ENCODE results near the gene MACROD1.

MACROD1 gene

DNA sequence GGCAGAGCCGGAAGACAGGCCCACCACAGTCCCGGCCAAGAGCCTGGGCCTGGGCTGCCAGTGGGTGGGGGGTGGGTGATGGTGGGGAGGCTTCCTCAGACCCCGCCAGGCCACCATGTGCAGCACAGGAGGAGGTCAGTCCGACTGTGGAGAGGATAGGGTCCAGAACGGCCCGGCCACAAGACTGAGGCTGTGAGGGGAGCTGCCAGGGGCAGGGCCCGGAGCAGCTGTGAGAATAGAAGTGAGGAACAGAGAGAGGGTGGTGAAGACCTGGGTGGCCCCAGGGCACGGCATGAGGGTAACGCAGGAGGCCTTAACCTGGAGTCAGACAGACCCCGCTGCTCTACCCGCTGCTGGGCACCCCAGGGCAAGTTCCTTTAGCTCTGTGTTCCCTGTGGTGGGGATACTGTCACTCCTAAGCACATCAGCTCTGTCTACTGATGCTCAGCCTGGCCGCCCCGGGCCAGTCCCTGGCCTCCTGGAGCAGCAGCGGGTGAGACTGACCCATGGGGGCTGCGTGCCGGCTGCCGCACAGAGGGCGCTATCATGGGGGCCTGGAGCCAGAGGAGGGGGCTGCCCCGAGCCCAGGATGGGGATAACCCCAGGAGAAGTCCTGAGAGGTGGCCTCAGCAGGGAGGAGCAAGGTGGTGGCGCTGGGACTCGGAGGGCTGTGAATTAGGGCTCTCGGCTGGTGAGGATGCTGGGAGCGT, 42.3 kb upstream of the MACROD1 start:
- H3K4me3 ChIP-seq (ENCODE audit: low read depth, low read length): no peak overlapping the region
- in situ Hi-C loops (cut with HindIII; ENCODE audit: low sequenced_read_pairs): loop anchor here (10.0 to 25.0 kb wide), 2 partner anchors 67 to 429 kb away; no protein-coding TSS in a partner anchor
- TF ChIP-seq, protein P1, sequence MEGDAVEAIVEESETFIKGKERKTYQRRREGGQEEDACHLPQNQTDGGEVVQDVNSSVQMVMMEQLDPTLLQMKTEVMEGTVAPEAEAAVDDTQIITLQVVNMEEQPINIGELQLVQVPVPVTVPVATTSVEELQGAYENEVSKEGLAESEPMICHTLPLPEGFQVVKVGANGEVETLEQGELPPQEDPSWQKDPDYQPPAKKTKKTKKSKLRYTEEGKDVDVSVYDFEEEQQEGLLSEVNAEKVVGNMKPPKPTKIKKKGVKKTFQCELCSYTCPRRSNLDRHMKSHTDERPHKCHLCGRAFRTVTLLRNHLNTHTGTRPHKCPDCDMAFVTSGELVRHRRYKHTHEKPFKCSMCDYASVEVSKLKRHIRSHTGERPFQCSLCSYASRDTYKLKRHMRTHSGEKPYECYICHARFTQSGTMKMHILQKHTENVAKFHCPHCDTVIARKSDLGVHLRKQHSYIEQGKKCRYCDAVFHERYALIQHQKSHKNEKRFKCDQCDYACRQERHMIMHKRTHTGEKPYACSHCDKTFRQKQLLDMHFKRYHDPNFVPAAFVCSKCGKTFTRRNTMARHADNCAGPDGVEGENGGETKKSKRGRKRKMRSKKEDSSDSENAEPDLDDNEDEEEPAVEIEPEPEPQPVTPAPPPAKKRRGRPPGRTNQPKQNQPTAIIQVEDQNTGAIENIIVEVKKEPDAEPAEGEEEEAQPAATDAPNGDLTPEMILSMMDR (IDR thresholded peaks at IDR 0.05; ENCODE audit: low read depth, low read length, missing control alignments): no peak
- no peak for DNase-seq (ENCODE audit: low read depth)

DNA sequence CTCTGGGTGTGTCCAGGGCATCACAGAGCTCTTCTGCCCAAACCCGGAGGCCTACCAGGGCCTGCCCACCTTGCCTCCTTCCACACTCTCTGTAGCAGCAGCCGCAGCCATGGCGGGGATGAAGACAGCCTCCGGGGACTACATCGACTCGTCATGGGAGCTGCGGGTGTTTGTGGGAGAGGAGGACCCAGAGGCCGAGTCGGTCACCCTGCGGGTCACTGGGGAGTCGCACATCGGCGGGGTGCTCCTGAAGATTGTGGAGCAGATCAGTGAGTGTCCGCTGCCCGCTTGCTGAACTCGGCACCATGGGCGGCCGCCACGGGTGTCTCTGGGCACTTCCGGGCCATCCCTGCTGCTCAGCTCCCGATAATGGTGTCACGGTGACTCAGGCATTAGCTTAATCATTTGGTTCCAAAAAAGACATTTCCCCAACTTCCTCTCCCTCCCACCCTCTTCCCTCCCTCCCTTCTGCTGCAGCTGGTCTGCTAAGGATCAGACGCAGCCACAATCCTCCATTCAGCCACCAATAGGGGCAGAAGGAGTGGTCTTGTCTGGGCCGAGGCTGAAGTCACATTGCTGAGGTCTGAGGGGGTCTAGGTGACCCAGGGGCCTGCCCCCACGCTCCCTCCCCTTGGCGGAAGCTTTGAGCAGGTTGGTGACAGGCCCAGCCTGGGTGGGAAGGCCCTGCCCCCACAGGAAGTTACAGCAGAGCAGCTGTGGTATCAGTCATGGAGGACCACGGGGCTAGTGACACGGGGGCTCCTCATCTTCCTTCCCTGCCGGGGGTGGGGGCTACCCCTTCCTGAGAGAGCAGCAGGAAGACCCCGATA, 41.6 kb upstream of the MACROD1 start:
- no peak overlapping the region for H3K4me3 ChIP-seq (ENCODE audit: low read depth, low read length)
- in situ Hi-C loops (cut with HindIII; ENCODE audit: low sequenced_read_pairs): loop anchor here (10.0 to 25.0 kb wide), 2 partner anchors 67 to 430 kb away; no protein-coding TSS in a partner anchor
- DNase-seq (ENCODE audit: low read depth): no peak
- TF ChIP-seq, protein P1 (IDR thresholded peaks at IDR 0.05; ENCODE audit: low read depth, low read length, missing control alignments): no peak

DNA sequence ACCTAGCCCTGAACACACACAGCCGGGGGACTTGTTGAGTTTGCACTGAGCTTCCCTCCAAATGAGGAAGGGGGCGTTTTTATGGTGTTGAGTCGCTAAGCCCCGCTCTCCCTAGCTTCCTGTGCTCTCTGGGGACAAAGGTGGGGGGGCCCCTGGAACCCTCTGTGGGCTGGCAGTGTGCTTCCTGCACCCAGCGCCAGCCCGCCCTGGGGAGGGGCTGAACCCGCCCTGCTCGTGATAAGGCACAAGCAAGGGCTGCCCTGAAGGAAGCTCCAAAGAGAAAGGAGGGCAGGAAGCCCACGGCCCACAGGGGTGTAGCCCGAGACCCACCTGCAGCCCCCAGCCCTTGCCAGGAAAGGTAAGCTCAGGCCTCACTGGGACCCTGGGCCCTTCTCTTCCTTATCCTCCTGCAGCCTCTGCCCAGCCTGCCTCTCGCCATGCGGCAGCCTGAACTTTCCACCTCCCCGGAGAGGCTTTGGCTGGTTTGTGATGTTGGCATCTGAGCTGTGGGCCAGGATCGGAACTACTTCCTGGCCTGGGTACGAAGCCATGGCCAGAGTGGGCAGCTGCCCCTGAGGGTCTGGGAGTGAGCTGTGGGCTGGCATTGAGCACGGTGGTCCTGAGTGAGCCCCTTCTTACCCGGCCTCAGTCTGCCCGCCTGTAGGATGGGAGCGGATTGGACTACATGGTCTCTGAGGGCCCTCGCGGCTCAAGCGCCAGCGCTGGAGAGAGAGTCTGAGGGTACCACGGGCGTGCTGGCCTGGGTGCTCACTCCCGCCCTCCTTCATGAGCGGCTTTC, 40.7 kb upstream of the MACROD1 start, which contains the start of gene FERMT3:
TSS of gene FERMT3 (plus strand) at position 265 of the 799 bp plus-strand sequence. CDS start 644 bp downstream, outside the sequence.
- DNase-seq (ENCODE audit: low read depth): no peak
- TF ChIP-seq, protein P1 (IDR thresholded peaks at IDR 0.05; ENCODE audit: low read depth, low read length, missing control alignments): no peak
- in situ Hi-C loops (cut with HindIII; ENCODE audit: low sequenced_read_pairs): loop anchor here (10.0 to 25.0 kb wide), 2 partner anchors 68 to 431 kb away; no protein-coding TSS in a partner anchor
- H3K4me3 ChIP-seq (ENCODE audit: low read depth, low read length): no peak within 1 kb of the TSS

DNA sequence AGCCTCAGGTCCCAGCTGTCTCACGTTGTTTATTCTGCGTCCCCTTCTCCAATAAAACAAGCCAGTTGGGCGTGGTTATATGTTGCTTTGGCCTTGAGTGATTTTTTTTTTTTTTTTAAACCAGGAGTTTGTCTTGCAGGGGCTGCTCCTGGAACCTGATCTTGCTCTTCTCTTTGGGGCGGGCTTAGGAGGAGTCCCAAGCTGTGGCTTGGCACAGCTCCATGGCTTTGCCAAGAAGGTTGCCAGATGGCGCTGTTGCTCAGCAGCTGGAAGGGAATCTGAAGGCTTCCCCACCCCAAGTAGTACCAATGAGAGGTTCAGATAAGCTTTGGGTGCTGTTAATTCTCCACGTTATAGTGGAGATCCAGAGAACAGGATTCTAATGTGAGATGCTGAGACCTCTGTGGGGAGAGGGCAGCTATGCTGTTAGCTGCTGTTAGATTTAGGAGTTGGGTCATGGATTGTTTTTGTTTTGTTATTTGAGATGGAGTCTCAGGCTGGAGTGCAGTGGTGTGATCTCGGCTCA, 38.6 kb upstream of the MACROD1 start:
- peak; percentile 94 for DNase-seq (ENCODE audit: low read depth)
- H3K4me3 ChIP-seq (ENCODE audit: low read depth, low read length): no peak overlapping the region
- in situ Hi-C loops (cut with HindIII; ENCODE audit: low sequenced_read_pairs): loop anchor here (10.0 to 25.0 kb wide), 2 partner anchors 70 to 433 kb away; no protein-coding TSS in a partner anchor
- TF ChIP-seq, protein P1 (IDR thresholded peaks at IDR 0.05; ENCODE audit: low read depth, low read length, missing control alignments): peak; percentile 80

DNA sequence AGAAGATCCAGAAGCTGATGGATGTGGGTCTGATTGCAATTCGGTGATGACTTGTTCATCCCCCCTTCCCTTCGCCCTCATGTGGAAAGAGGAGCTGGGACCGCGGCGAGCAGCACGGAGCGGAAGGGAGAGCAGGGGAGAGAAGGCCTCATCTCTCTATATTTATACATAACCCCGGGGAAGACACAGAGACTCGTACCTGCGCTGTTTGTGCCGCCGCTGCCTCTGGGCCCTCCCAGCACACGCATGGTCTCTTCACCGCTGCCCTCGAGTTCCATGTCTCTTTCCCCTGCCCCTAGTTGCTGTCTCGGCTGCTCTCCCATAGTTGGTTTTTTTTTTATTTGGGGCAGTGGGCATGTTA, 38.1 kb upstream of the MACROD1 start:
- in situ Hi-C loops (cut with HindIII; ENCODE audit: low sequenced_read_pairs): loop anchor here (10.0 to 25.0 kb wide), 2 partner anchors 71 to 433 kb away; no protein-coding TSS in a partner anchor
- no peak overlapping the region for H3K4me3 ChIP-seq (ENCODE audit: low read depth, low read length)
- DNase-seq (ENCODE audit: low read depth): no peak
- TF ChIP-seq, protein P1 (IDR thresholded peaks at IDR 0.05; ENCODE audit: low read depth, low read length, missing control alignments): no peak
